PFSK-1 (cell line): Measurements from ENCODE around the gene SLIT3.

Experiments used
- FOXP2 ChIP-seq: optimal IDR thresholded peaks from 2 replicates; pipeline ENCODE3; 2011; ENCODE audit warnings: borderline replicate concordance, control low read depth, inconsistent platforms; ENCODE audit not compliant: insufficient read depth; ENCODE audit errors: extremely low read length, extremely low read depth
- POLR2AphosphoS5 ChIP-seq: IDR thresholded peaks from 2 replicates; pipeline ENCODE4 v1.6.1; 2012; ENCODE audit warnings: low read depth, mild to moderate bottlenecking, control low read depth, low read length, moderate library complexity
- REST ChIP-seq, 2 experiments: IDR thresholded peaks; 2 replicates each; pipeline versions ENCODE4 v1.6.1 to v1.8.0; 2011 to 2012; ENCODE audit warnings: low read depth in 2 of 2, low read length in 2 of 2, control low read depth in 1 of 2, inconsistent platforms in 1 of 2, mild to moderate bottlenecking in 1 of 2, moderate library complexity in 1 of 2; ENCODE audit not compliant: insufficient read depth in 1 of 2
- SIN3A ChIP-seq: IDR thresholded peaks from 2 replicates; pipeline ENCODE4 v1.6.1; 2012; ENCODE audit warnings: mild to moderate bottlenecking, low read length, moderate library complexity, borderline replicate concordance; ENCODE audit not compliant: insufficient read depth
- TAF1 ChIP-seq: IDR thresholded peaks from 2 replicates; pipeline ENCODE4 v1.6.1; 2012; ENCODE audit warnings: low read length, control low read depth, borderline replicate concordance; ENCODE audit not compliant: insufficient read depth

SLIT3 gene

GRCh38 chr5:169273451-169273850 lies 27.5 kb downstream of the SLIT3 start:
- TF ChIP-seq TAF1, result no peak
- no peak for TF ChIP-seq POLR2AphosphoS5
- TF ChIP-seq REST (IDR thresholded peaks at IDR 0.05; ENCODE audit: insufficient read depth in 1 of 2, low read depth in 2 of 2, low read length in 2 of 2), result no peak
- no peak for TF ChIP-seq SIN3A
- no peak for TF ChIP-seq FOXP2

- TF ChIP-seq SIN3A (no peak), TAF1 (no peak), POLR2AphosphoS5 (no peak), REST (IDR thresholded peaks at IDR 0.05; ENCODE audit: insufficient read depth in 1 of 2, low read depth in 2 of 2, low read length in 2 of 2) (no peak), FOXP2 (no peak)
Observed at GRCh38 chr5:169272731-169273427, 28.1 kb downstream of the SLIT3 start.

GRCh38 chr5:169272111-169272510 lies 28.8 kb downstream of the SLIT3 start:
- TF ChIP-seq FOXP2, result no peak
- no peak for TF ChIP-seq REST (IDR thresholded peaks at IDR 0.05; ENCODE audit: insufficient read depth in 1 of 2, low read depth in 2 of 2, low read length in 2 of 2)
- no peak for TF ChIP-seq SIN3A
- TF ChIP-seq POLR2AphosphoS5, result no peak
- TF ChIP-seq TAF1, result no peak

- TF ChIP-seq SIN3A (no peak), POLR2AphosphoS5 (no peak), FOXP2 (no peak), REST (IDR thresholded peaks at IDR 0.05; ENCODE audit: insufficient read depth in 1 of 2, low read depth in 2 of 2, low read length in 2 of 2) (no peak), TAF1 (no peak)
Observed at GRCh38 chr5:169270827-169271226, 30.1 kb downstream of the SLIT3 start.
